ENCODE measurements around the gene RAD51C. TPM values are rescaled to one million over a fixed set of nuclear protein-coding genes. Genes with fewer than 3 reads are reported as not detected.

RAD51C gene
- total and polyA plus RNA-seq, 9 of the 15 experiments (the other 6 are each of a cell fraction or from before 2014, with no cell fraction given), result 93.9 to 341 (median 135) TPM

GRCh38 chr17:58680038-58680369, 12.4 kb upstream of the RAD51C start (continued):
- 0 out of 2 replicates have a peak, but pooled peaks have one; percentile 71 for TF ChIP-seq CUX1 (CRISPR knock-in tag; IDR thresholded peaks at IDR 0.05)
- no peak for TF ChIP-seq SIRT6 (IDR thresholded peaks at IDR 0.05; ENCODE audit: low read depth, low read length)
- TF ChIP-seq HDAC2 (IDR thresholded peaks at IDR 0.05), result no peak
- TF ChIP-seq ZFX (CRISPR knock-in tag; IDR thresholded peaks at IDR 0.05), result peak; percentile 21; the same call in 1 of the 2 replicates
- TF ChIP-seq ATF3 (IDR thresholded peaks at IDR 0.05), result peak; percentile 62
- no peak for TF ChIP-seq ATF3 (CRISPR knock-in tag; conservative IDR thresholded peaks at IDR 0.05)

All from K562 (cell line).